ENCODE measurements around the gene HSPA2.
"Not testable (repeated sequence)": the region's sequence is repeated elsewhere in the genome, so short reads cannot be mapped to it uniquely, and the experiment has no call there.

GRCh38 chr14:64558216-64558615 is 17.7 kb downstream of the HSPA2 start:
- TF ChIP-seq CTCF, POLR2A (IDR thresholded peaks at IDR 0.05): not testable (repeated sequence)
